Measurements from ENCODE around the gene AAMP. TPM values are rescaled to one million over a fixed set of nuclear protein-coding genes. Genes with fewer than 3 reads are reported as not detected.

AAMP gene
- polyA plus RNA-seq, 1 experiment = 51.6 TPM

- ChIA-PET POLR2A (interaction anchor here (0.7 kb wide), 1 partner anchor 78 kb away, joined by 3 read pairs; no protein-coding TSS in a partner anchor), CTCF (interaction anchor here (0.5 to 1.7 kb wide), 2 partner anchors 12 to 52 kb away, joined by 4 to 6 read pairs; partner anchors contain the start of gene TMBIM1)
- Histone ChIP-seq H3K27me3 (ENCODE audit: control insufficient read depth, insufficient read depth, low read length) (no peaks in the 10 kb centered on the region), H3K9me3 (ENCODE audit: control insufficient read depth, insufficient read depth, low read length) (no peaks in the 10 kb centered on the region), H3K27ac (ENCODE audit: low read depth, low read length) (no peak overlapping the region), H3K4me3 (ENCODE audit: low read depth, low read length) (no peak overlapping the region)
- TF ChIP-seq CTCF (IDR thresholded peaks at IDR 0.05; ENCODE audit: low read depth, low read length) = no peak
- DNase-seq (ENCODE audit: low read depth, low spot score) = no peak
Observed at GRCh38 chr2:218280260-218280870, 10.4 kb upstream of the AAMP start.

GRCh38 chr2:218278531-218279360, 8.8 kb upstream of the AAMP start:
- DNase-seq (ENCODE audit: low read depth, low spot score) = no peak
- CTCF ChIA-PET = interaction anchor here (1.2 to 1.7 kb wide), 2 partner anchors 8 to 14 kb away, joined by 3 to 6 read pairs; partner anchors contain the start of genes AAMP, PNKD and TMBIM1
- Histone ChIP-seq H3K9me3 (ENCODE audit: control insufficient read depth, insufficient read depth, low read length) (no peaks in the 10 kb centered on the region), H3K27ac (ENCODE audit: low read depth, low read length) (no peak overlapping the region), H3K4me3 (ENCODE audit: low read depth, low read length) (no peak overlapping the region), H3K27me3 (ENCODE audit: control insufficient read depth, insufficient read depth, low read length) (no peaks in the 10 kb centered on the region)
- POLR2A ChIA-PET = no interaction called here
- no peak for TF ChIP-seq CTCF (IDR thresholded peaks at IDR 0.05; ENCODE audit: low read depth, low read length)

GRCh38 chr2:218277921-218278320, 8.0 kb upstream of the AAMP start:
- Histone ChIP-seq H3K9me3 (ENCODE audit: control insufficient read depth, insufficient read depth, low read length) (no peaks in the 10 kb centered on the region), H3K27ac (ENCODE audit: low read depth, low read length) (no peak overlapping the region), H3K4me3 (ENCODE audit: low read depth, low read length) (no peak overlapping the region), H3K27me3 (ENCODE audit: control insufficient read depth, insufficient read depth, low read length) (no peaks in the 10 kb centered on the region)
- ChIA-PET POLR2A (no interaction called here), CTCF (interaction anchor here (0.6 to 1.0 kb wide), 2 partner anchors 79 to 118 kb away, joined by 3 read pairs; partner anchors contain the start of gene CATIP)
- TF ChIP-seq CTCF (IDR thresholded peaks at IDR 0.05; ENCODE audit: low read depth, low read length) = no peak
- no peak for DNase-seq (ENCODE audit: low read depth, low spot score)

- ChIA-PET CTCF (interaction anchor here (0.6 to 1.0 kb wide), 2 partner anchors 80 to 119 kb away, joined by 3 read pairs; partner anchors contain the start of gene CATIP), POLR2A (no interaction called here)
- TF ChIP-seq CTCF (IDR thresholded peaks at IDR 0.05; ENCODE audit: low read depth, low read length) = no peak
- H3K9me3 ChIP-seq (ENCODE audit: control insufficient read depth, insufficient read depth, low read length) = no peaks in the 10 kb centered on the region
- H3K27me3 ChIP-seq (ENCODE audit: control insufficient read depth, insufficient read depth, low read length) = no peaks in the 10 kb centered on the region
- no peak for DNase-seq (ENCODE audit: low read depth, low spot score)
- H3K27ac ChIP-seq (ENCODE audit: low read depth, low read length) = no peak overlapping the region
- no peak overlapping the region for H3K4me3 ChIP-seq (ENCODE audit: low read depth, low read length)
Observed at GRCh38 chr2:218276986-218277755, 7.2 kb upstream of the AAMP start.
